ENCODE results near the gene ACSS1.

Gene ACSS1

GRCh38 chr20:24969186-24970029 is 88.5 kb downstream of the ACSS1 start:
- TF ChIP-seq TOX (CRISPR knock-in tag; IDR thresholded peaks at IDR 0.05; ENCODE audit: borderline replicate concordance) (no peak), ZFP3 (CRISPR knock-in tag; IDR thresholded peaks at IDR 0.05) (no peak), RARB (CRISPR knock-in tag; IDR thresholded peaks at IDR 0.05) (no peak), ZFP30 (CRISPR knock-in tag; IDR thresholded peaks at IDR 0.05) (no peak), BACH2 (CRISPR knock-in tag; IDR thresholded peaks at IDR 0.05; ENCODE audit: borderline replicate concordance) (no peak), OSR1 (CRISPR knock-in tag; IDR thresholded peaks at IDR 0.05) (no peak), POU6F1 (CRISPR knock-in tag; IDR thresholded peaks at IDR 0.05; ENCODE audit: borderline replicate concordance, low read depth) (no peak), ZNF8 (CRISPR knock-in tag; IDR thresholded peaks at IDR 0.05) (no peak), PPARA (CRISPR knock-in tag; IDR thresholded peaks at IDR 0.05; ENCODE audit: borderline replicate concordance) (no peak), ZC3H10 (CRISPR knock-in tag; IDR thresholded peaks at IDR 0.05) (no peak), ZNF70 (CRISPR knock-in tag; IDR thresholded peaks at IDR 0.05) (no peak)
- no peak for ATAC-seq

GRCh38 chr20:24968278-24968800 is 89.6 kb downstream of the ACSS1 start:
- TF ChIP-seq BACH2 (CRISPR knock-in tag; IDR thresholded peaks at IDR 0.05; ENCODE audit: borderline replicate concordance) (no peak), TCF4 (CRISPR knock-in tag; IDR thresholded peaks at IDR 0.05; ENCODE audit: borderline replicate concordance) (no peak), ZNF8 (CRISPR knock-in tag; IDR thresholded peaks at IDR 0.05) (no peak), CSDC2 (CRISPR knock-in tag; IDR thresholded peaks at IDR 0.05) (no peak), PATZ1 (CRISPR knock-in tag; IDR thresholded peaks at IDR 0.05; ENCODE audit: borderline replicate concordance) (no peak), TSHZ2 (CRISPR knock-in tag; IDR thresholded peaks at IDR 0.05) (no peak), ISL1 (CRISPR knock-in tag; IDR thresholded peaks at IDR 0.05) (no peak), ZNF70 (CRISPR knock-in tag; IDR thresholded peaks at IDR 0.05) (no peak), ZNF565 (CRISPR knock-in tag; conservative IDR thresholded peaks at IDR 0.05; ENCODE audit: low read depth) (no peak), ARNTL (CRISPR knock-in tag; IDR thresholded peaks at IDR 0.05; ENCODE audit: borderline replicate concordance, low read depth) (no peak), OSR1 (CRISPR knock-in tag; IDR thresholded peaks at IDR 0.05) (no peak), RARB (CRISPR knock-in tag; IDR thresholded peaks at IDR 0.05) (no peak), TOX (CRISPR knock-in tag; IDR thresholded peaks at IDR 0.05; ENCODE audit: borderline replicate concordance) (no peak), ZFP30 (CRISPR knock-in tag; IDR thresholded peaks at IDR 0.05) (no peak), SNAI2 (CRISPR knock-in tag; IDR thresholded peaks at IDR 0.05) (no peak), ZFP3 (CRISPR knock-in tag; IDR thresholded peaks at IDR 0.05) (no peak)
- no peak for ATAC-seq

- TF ChIP-seq CSRNP3 (CRISPR knock-in tag; IDR thresholded peaks at IDR 0.05) (no peak), ZNF8 (CRISPR knock-in tag; IDR thresholded peaks at IDR 0.05) (no peak), BACH2 (CRISPR knock-in tag; IDR thresholded peaks at IDR 0.05; ENCODE audit: borderline replicate concordance) (no peak), PATZ1 (CRISPR knock-in tag; IDR thresholded peaks at IDR 0.05; ENCODE audit: borderline replicate concordance) (no peak)
- no peak for ATAC-seq
Measured at GRCh38 chr20:24966317-24967012, 91.5 kb downstream of the ACSS1 start.

Measured in SK-N-SH treated with all-trans-retinoic acid at 6 μM for 48 hours (cell line).